Neural progenitor cell (in vitro differentiated cells): ENCODE measurements around the gene SERINC4.

ENCODE experiments used
- EZH2 ChIP-seq: fragments of 200-600 bp; sonication (generic); IDR thresholded peaks from 2 replicates; pipeline ENCODE4 v1.6.1; 2017; ENCODE audit warnings: antibody characterized with exemption, mild to moderate bottlenecking, moderate library complexity
- EZH2phosphoT487 ChIP-seq: fragments of 200-600 bp; sonication (generic); IDR thresholded peaks from 2 replicates; pipeline ENCODE4 v1.6.1; 2017; ENCODE audit warnings: antibody characterized with exemption
- TF ChIP-seq, protein P1 (sequence below): fragments of 200-600 bp; sonication (generic); IDR thresholded peaks from 2 replicates; pipeline ENCODE4 v1.5.1; 2017; ENCODE audit warnings: antibody characterized with exemption, mild to moderate bottlenecking

DNA sequence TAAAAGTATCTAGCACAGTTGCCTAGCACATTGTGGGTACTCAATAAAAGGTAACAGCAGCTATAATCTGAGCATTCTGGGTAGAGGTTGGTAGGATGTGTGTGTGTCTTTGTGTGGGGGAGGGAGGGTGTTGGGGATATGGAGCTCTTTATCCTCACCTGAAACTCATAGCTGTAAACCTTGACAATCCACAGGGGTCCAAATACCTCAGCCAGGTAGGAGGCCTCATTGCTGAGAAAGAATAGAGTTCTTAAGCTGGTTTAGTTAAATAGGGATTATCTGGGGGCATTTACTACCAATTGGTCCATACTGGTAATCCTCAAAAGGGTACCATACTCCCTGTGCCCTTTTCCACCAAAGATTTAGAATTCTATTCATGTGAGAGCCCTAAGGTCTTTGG lies 4.0 kb downstream of the SERINC4 start:
- TF ChIP-seq EZH2 (no peak), EZH2phosphoT487 (no peak)
- TF ChIP-seq, protein P1, sequence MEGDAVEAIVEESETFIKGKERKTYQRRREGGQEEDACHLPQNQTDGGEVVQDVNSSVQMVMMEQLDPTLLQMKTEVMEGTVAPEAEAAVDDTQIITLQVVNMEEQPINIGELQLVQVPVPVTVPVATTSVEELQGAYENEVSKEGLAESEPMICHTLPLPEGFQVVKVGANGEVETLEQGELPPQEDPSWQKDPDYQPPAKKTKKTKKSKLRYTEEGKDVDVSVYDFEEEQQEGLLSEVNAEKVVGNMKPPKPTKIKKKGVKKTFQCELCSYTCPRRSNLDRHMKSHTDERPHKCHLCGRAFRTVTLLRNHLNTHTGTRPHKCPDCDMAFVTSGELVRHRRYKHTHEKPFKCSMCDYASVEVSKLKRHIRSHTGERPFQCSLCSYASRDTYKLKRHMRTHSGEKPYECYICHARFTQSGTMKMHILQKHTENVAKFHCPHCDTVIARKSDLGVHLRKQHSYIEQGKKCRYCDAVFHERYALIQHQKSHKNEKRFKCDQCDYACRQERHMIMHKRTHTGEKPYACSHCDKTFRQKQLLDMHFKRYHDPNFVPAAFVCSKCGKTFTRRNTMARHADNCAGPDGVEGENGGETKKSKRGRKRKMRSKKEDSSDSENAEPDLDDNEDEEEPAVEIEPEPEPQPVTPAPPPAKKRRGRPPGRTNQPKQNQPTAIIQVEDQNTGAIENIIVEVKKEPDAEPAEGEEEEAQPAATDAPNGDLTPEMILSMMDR = no peak
